ENCODE results near the gene VEZF1. TPM values are rescaled to one million over a fixed set of nuclear protein-coding genes. Genes with fewer than 3 reads are reported as not detected.

Gene VEZF1
- total RNA-seq, 1 experiment from 2014 or later = 53.4 TPM

- no peak overlapping the region for H3K4me3 ChIP-seq (ENCODE audit: low read length)
- no peaks in the 10 kb centered on the region for H3K79me2 ChIP-seq (ENCODE audit: low read length)
- no peaks in the 10 kb centered on the region for H3K9me2 ChIP-seq (replicated peaks; ENCODE audit: insufficient read depth, low read length)
- H3K27me3 ChIP-seq (ENCODE audit: low read length) = no peaks in the 10 kb centered on the region
- peaks cover 18% of the 10 kb centered on the region for H3K36me3 ChIP-seq (ENCODE audit: insufficient read depth, low read length)
- no peaks in the 10 kb centered on the region for H3K9me3 ChIP-seq (ENCODE audit: low read length)
- peaks cover 71% of the 10 kb centered on the region for H3K4me1 ChIP-seq (ENCODE audit: low read length)
- 0 out of 2 replicates have a peak, but pooled peaks cover 4% of the 10 kb centered on the region for H4K20me1 ChIP-seq (ENCODE audit: insufficient read depth, low read depth, low read length)
- peak; percentile 57 for DNase-seq
- H3K27ac ChIP-seq (ENCODE audit: low read length) = peak overlapping the region; percentile 72
- H3K4me2 ChIP-seq (ENCODE audit: low read depth, low read length, poor library complexity, severe bottlenecking) = no peak overlapping the region
- no peak overlapping the region for H2AFZ ChIP-seq (ENCODE audit: low read length)
- H3K9ac ChIP-seq (ENCODE audit: low read length) = no peak overlapping the region
Observed at GRCh38 chr17:57993471-57994365, 5.7 kb upstream of the VEZF1 start.

DNA sequence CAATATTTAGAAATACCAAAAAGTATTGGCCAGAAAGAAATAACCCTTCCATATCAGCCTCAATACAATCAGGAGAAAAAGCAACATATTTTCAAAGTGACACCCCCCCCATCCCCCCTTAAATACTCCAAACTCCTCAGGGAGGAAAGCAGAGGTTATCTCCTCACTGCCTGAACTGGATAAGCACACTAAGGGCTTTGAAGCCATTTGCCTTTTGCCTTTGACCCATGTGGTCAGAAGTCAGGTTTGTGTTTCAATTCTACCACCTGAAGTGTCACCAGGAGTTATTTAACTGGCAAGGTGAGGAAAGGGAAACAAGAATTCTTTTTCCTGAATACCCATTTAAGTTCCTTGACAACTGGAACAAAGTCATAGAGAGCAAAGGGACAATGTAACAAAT lies 3.5 kb upstream of the VEZF1 start:
- Histone ChIP-seq H3K79me2 (ENCODE audit: low read length) (peaks cover 12% of the 10 kb centered on the region), H3K27me3 (ENCODE audit: low read length) (no peaks in the 10 kb centered on the region), H4K20me1 (ENCODE audit: insufficient read depth, low read depth, low read length) (no peaks in the 10 kb centered on the region), H3K9me3 (ENCODE audit: low read length) (no peaks in the 10 kb centered on the region), H2AFZ (ENCODE audit: low read length) (no peak overlapping the region), H3K4me3 (ENCODE audit: low read length) (no peak overlapping the region), H3K9me2 (replicated peaks; ENCODE audit: insufficient read depth, low read length) (no peaks in the 10 kb centered on the region), H3K9ac (ENCODE audit: low read length) (no peak overlapping the region), H3K4me2 (ENCODE audit: low read depth, low read length, poor library complexity, severe bottlenecking) (no peak overlapping the region), H3K27ac (ENCODE audit: low read length) (peak overlapping the region; percentile 85), H3K4me1 (ENCODE audit: low read length) (peaks cover 61% of the 10 kb centered on the region), H3K36me3 (ENCODE audit: insufficient read depth, low read length) (no peaks in the 10 kb centered on the region)
- DNase-seq = no peak

DNA sequence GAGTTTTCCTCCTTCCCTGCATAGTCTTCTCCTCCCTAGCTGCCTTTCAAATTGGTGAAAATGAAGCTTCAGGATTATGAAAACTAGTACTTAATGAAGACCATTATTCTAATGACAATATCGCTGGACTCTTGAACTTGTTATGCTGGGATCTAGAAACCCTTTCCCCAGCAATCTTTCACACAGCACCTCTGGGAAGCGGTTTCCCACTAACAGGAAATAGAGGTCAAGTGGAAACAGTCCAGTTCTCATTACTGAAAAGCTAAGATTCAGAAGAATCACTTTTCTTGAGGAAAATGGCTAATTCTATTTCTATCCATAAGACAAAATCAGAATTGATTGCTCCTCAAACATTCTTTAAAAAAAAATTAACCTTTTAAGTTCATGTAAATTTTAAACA lies 2.0 kb upstream of the VEZF1 start:
- Histone ChIP-seq H3K4me3 (ENCODE audit: low read length) (0 out of 2 replicates have a peak overlapping the region, but pooled peaks have one; percentile 77), H3K27me3 (ENCODE audit: low read length) (no peaks in the 10 kb centered on the region), H4K20me1 (ENCODE audit: insufficient read depth, low read depth, low read length) (no peaks in the 10 kb centered on the region; the same call in 1 of the 2 replicates), H3K9ac (ENCODE audit: low read length) (peak overlapping the region; percentile 82), H3K36me3 (ENCODE audit: insufficient read depth, low read length) (no peaks in the 10 kb centered on the region), H3K9me2 (replicated peaks; ENCODE audit: insufficient read depth, low read length) (no peaks in the 10 kb centered on the region), H3K4me1 (ENCODE audit: low read length) (peaks cover 68% of the 10 kb centered on the region), H3K4me2 (ENCODE audit: low read depth, low read length, poor library complexity, severe bottlenecking) (peak overlapping the region; percentile 89), H3K27ac (ENCODE audit: low read length) (peak overlapping the region; percentile 85), H3K9me3 (ENCODE audit: low read length) (no peaks in the 10 kb centered on the region), H3K79me2 (ENCODE audit: low read length) (peaks cover 27% of the 10 kb centered on the region), H2AFZ (ENCODE audit: low read length) (no peak overlapping the region)
- DNase-seq = no peak

- H3K9me3 ChIP-seq (ENCODE audit: low read length) = no peaks in the 10 kb centered on the region
Observed at GRCh38 chr17:57988301-57989250, 522 bp upstream of the VEZF1 start.

GRCh38 chr17:57986841-57987580 lies 1.0 kb downstream of the VEZF1 start:
- Histone ChIP-seq H4K20me1 (ENCODE audit: insufficient read depth, low read depth, low read length) (no peaks in the 10 kb centered on the region; the same call in 1 of the 2 replicates), H3K9me2 (replicated peaks; ENCODE audit: insufficient read depth, low read length) (no peaks in the 10 kb centered on the region), H3K27me3 (ENCODE audit: low read length) (no peaks in the 10 kb centered on the region), H3K27ac (ENCODE audit: low read length) (peak overlapping the region; percentile 25), H3K4me3 (ENCODE audit: low read length) (peak overlapping the region; percentile 81), H3K9me3 (ENCODE audit: low read length) (no peaks in the 10 kb centered on the region), H3K9ac (ENCODE audit: low read length) (peak overlapping the region; percentile 82), H3K36me3 (ENCODE audit: insufficient read depth, low read length) (peaks cover 12% of the 10 kb centered on the region; the same call in 1 of the 2 replicates), H3K4me2 (ENCODE audit: low read depth, low read length, poor library complexity, severe bottlenecking) (peak overlapping the region; percentile 92), H3K4me1 (ENCODE audit: low read length) (peaks cover 62% of the 10 kb centered on the region), H3K79me2 (ENCODE audit: low read length) (peaks cover 57% of the 10 kb centered on the region), H2AFZ (ENCODE audit: low read length) (no peak overlapping the region)
- DNase-seq = peak; percentile 68

More at GRCh38 chr17:57988301-57989250, 522 bp upstream of the VEZF1 start:
- Histone ChIP-seq H3K27me3 (ENCODE audit: low read length) (no peaks in the 10 kb centered on the region), H3K36me3 (ENCODE audit: insufficient read depth, low read length) (peaks cover 6% of the 10 kb centered on the region; the same call in 1 of the 2 replicates), H2AFZ (ENCODE audit: low read length) (no peak overlapping the region), H3K9ac (ENCODE audit: low read length) (peak overlapping the region; percentile 82), H3K4me3 (ENCODE audit: low read length) (peak overlapping the region; percentile 77), H4K20me1 (ENCODE audit: insufficient read depth, low read depth, low read length) (no peaks in the 10 kb centered on the region; the same call in 1 of the 2 replicates), H3K79me2 (ENCODE audit: low read length) (peaks cover 41% of the 10 kb centered on the region), H3K4me1 (ENCODE audit: low read length) (peaks cover 64% of the 10 kb centered on the region), H3K27ac (ENCODE audit: low read length) (peak overlapping the region; percentile 85), H3K9me2 (replicated peaks; ENCODE audit: insufficient read depth, low read length) (no peaks in the 10 kb centered on the region), H3K4me2 (ENCODE audit: low read depth, low read length, poor library complexity, severe bottlenecking) (peak overlapping the region; percentile 89)
- peak; percentile 87 for DNase-seq

DNA sequence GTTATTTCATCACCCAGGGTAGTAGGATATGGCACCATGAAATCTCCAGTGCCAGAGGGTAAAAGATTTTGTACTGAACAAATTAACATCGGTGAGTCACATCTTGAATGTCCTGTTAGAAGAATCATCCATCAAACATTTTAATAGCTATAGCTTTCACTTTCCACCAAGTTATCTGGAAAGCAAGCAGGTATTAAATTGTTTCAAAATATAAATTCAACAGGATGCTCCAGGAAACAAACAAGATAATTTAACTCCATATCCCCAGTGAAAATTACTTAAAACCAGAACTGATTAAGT lies 2.4 kb downstream of the VEZF1 start:
- no peak for DNase-seq
- H3K9ac ChIP-seq (ENCODE audit: low read length) = peak overlapping the region; percentile 17; the same call in 1 of the 2 replicates

GRCh38 chr17:57984936-57985674 lies 2.9 kb downstream of the VEZF1 start:
- peaks cover 52% of the 10 kb centered on the region for H3K4me1 ChIP-seq (ENCODE audit: low read length)
- H3K9ac ChIP-seq (ENCODE audit: low read length) = peak overlapping the region; percentile 17; the same call in 1 of the 2 replicates
- no peak overlapping the region for H3K4me3 ChIP-seq (ENCODE audit: low read length)
- H2AFZ ChIP-seq (ENCODE audit: low read length) = no peak overlapping the region
- no peaks in the 10 kb centered on the region for H3K9me3 ChIP-seq (ENCODE audit: low read length)
- peaks cover 72% of the 10 kb centered on the region for H3K79me2 ChIP-seq (ENCODE audit: low read length)
- DNase-seq = no peak
- H3K9me2 ChIP-seq (replicated peaks; ENCODE audit: insufficient read depth, low read length) = no peaks in the 10 kb centered on the region
- peaks cover 31% of the 10 kb centered on the region; the same call in 1 of the 2 replicates for H3K36me3 ChIP-seq (ENCODE audit: insufficient read depth, low read length)
- H4K20me1 ChIP-seq (ENCODE audit: insufficient read depth, low read depth, low read length) = no peaks in the 10 kb centered on the region; the same call in 1 of the 2 replicates
- peak overlapping the region; percentile 92 for H3K4me2 ChIP-seq (ENCODE audit: low read depth, low read length, poor library complexity, severe bottlenecking)
- H3K27me3 ChIP-seq (ENCODE audit: low read length) = no peaks in the 10 kb centered on the region
- H3K27ac ChIP-seq (ENCODE audit: low read length) = peak overlapping the region; percentile 25

More for the DNA sequence above, 2.4 kb downstream of the VEZF1 start:
- no peaks in the 10 kb centered on the region for H3K9me2 ChIP-seq (replicated peaks; ENCODE audit: insufficient read depth, low read length)
- peaks cover 57% of the 10 kb centered on the region for H3K4me1 ChIP-seq (ENCODE audit: low read length)
- H3K36me3 ChIP-seq (ENCODE audit: insufficient read depth, low read length) = peaks cover 26% of the 10 kb centered on the region; the same call in 1 of the 2 replicates
- H4K20me1 ChIP-seq (ENCODE audit: insufficient read depth, low read depth, low read length) = no peaks in the 10 kb centered on the region; the same call in 1 of the 2 replicates
- no peaks in the 10 kb centered on the region for H3K9me3 ChIP-seq (ENCODE audit: low read length)
- H3K27me3 ChIP-seq (ENCODE audit: low read length) = no peaks in the 10 kb centered on the region
- H3K79me2 ChIP-seq (ENCODE audit: low read length) = peaks cover 69% of the 10 kb centered on the region
- no peak overlapping the region for H2AFZ ChIP-seq (ENCODE audit: low read length)
- peak overlapping the region; percentile 25 for H3K27ac ChIP-seq (ENCODE audit: low read length)
- no peak overlapping the region for H3K4me3 ChIP-seq (ENCODE audit: low read length)
- H3K4me2 ChIP-seq (ENCODE audit: low read depth, low read length, poor library complexity, severe bottlenecking) = peak overlapping the region; percentile 92
